HG03060 (cell line): Measurements from ENCODE around the gene DAB2IP.

Experiments
- ATAC-seq: cut with Tn5 transposase; IDR thresholded peaks from one replicate; pipeline ENCODE4 v1.9.1; 2021; ENCODE audit warnings: low read depth, moderate number of reproducible peaks; ENCODE audit not compliant: unreplicated experiment

Gene DAB2IP

DNA sequence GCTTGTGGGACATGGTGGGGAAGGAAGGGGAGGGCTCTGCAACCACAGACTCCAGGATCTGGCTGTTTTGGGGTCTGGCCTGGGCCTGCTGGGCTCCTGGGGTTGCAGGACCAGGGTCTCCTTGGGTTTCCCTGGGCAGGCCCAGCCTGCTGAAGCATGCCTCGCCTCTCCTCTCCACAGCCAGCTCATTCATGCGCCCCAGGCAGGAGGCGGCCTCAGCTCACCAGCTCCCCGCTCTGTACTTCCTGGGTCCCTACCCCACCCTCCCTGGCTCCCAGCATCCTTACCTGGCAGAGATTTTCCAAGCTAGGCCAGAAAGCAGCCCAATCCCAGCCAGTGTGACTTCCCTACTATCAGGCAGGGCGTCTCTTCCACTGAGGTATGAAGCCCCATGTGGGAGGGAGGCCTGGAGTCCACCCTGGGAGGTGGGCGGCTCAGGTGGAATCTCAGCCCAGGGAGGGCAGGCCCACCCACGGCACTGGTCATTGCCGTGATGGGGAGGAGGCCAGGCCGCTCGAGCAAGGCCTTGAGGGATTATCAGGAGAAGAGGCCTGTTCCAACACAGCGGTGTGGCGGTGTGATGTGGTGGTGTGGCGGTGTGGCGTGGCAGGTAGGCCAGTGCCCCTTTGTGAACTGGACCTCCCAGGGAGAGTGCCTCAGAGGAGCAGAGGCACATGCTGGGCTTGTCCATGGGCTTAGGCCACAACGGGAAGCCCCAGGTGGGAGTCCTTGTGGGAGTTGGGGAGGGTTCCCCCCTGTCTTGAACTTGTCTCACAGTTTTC lies 103.4 kb downstream of the DAB2IP start:
- ATAC-seq: no peak

DNA sequence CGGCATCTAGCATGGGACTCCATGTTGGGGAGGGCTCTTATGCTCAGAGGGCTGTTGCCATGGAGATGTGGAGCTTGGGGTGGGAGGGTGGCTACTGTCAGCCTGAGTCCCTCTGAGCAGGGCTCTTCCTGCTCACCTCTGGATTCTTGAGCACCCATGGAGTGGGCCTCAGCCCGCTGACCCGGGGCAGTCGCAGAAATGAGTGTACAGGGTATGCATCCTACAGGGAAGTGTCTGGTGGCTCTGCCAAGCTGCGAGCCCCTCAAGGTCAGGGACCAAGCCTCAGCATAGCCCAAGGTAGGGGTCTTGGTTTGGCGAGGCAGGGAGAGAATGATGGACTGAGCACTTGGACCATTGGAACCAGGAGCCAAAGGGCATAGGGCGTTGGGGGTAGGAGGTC lies 104.1 kb downstream of the DAB2IP start:
- ATAC-seq: no peak

DNA sequence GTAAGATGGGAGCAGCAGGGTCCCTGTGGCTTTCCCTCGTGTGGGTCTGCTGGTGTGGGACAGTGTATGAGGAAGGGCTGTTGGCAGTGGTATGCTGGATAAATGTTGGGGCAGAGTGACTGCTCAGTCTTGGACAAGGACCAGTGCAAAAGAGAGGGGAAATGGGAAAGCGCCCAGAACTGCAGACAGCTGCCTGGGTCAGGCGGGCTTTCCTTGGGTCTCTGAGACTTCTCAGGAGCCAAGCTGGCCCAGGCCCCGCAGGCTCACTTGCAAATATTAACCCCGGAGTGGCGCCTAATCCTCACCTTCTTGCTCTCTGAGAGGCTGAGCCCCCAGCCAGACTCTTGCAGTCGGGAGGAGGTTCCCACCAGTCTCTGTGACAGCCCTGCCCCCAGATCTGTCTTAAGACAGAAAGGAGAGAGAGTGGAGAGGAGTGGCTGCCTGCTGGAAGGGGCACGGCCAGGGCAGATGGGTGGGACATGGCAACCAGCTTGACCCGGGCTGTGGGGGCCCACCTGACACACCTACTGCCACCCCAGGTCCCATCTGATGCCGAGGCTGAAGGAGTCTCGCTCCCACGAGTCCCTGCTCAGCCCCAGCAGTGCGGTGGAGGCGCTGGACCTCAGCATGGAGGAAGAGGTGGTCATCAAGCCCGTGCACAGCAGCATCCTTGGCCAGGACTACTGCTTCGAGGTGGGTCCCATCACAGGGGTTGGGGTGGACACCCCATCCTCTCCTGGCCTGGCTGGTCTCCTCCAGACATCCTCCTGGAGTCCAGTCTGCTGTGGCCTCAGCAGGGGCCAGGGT lies 105.2 kb downstream of the DAB2IP start:
- no peak for ATAC-seq

DNA sequence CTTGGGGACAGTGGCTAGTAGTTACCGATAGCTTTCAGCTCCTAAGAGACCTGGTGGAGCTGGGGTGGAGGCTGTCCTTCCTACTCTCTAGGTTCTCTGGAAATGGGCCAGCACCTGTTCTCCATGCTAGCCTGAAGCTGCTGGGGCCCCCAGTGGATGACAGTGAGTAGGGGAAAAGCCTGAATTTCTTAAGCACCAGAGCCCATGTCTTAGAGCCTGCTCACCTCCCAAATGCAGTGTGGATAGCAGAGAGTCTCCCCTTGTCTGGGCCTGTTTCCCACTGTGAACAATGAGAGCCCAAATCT lies 105.8 kb downstream of the DAB2IP start:
- no peak for ATAC-seq

DNA sequence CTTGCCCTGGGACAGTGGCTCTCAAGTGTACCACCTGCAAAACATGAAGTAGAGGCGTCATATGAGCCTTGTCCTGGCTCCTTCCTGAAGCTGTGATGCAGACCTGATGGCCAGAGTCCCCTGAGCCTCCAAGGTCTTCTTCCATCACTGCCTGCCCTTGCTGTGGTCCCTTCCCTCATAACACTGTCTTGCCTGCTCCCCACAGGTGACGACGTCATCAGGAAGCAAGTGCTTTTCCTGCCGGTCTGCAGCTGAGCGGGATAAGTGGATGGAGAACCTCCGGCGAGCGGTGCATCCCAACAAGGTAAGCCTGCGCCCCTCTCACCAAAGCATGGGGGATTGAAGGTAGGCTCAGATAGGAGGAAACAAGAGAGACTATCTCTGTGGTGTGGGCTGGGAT lies 107.3 kb downstream of the DAB2IP start:
- no peak for ATAC-seq

DNA sequence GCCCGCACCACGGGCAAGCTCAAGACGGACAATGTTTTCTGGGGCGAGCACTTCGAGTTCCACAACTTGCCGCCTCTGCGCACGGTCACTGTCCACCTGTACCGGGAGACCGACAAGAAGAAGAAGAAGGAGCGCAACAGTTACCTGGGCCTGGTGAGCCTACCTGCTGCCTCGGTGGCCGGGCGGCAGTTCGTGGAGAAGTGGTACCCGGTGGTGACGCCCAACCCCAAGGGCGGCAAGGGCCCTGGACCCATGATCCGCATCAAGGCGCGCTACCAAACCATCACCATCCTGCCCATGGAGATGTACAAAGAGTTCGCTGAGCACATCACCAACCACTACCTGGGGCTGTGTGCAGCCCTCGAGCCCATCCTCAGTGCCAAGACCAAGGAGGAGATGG lies 108.6 kb downstream of the DAB2IP start:
- no peak for ATAC-seq

DNA sequence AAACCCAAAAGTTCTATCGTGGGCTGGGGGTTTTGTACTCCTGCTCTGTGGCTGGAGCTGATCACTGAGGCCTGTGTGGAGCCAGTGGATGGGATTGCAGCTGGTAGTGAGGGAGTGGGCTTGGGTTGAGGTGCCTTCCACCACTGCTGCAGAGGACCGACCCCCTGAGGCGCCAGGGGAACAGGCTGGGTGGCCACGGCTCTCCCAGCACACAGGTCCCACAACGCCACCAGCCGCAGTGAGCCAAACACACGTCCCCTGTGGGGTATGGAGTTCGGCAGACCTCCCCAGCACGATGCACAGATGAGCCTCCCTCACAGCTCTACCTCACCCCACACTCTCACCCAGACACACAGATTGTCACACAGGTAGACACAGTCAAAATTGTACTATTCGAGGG lies 109.1 kb downstream of the DAB2IP start:
- no peak for ATAC-seq

DNA sequence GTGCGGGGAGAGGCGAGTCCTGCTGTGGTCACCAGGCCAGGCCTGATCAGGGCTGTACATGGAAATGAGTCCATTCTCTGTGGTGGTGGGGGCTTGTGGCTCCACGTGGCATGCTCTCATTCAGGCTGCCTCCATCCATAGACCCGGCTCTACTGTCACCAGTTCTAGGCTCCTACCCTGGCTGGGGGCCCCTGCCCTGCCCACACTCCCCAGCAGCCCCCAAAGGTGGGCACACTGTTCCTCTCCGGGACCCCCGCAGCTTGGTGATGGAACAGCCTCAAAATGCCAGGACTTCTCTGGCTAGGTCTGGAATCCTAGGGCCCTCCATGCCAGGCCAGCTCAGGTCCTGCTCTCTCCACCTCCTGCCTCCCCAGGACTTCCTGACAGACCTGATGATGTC lies 111.7 kb downstream of the DAB2IP start:
- no peak for ATAC-seq

DNA sequence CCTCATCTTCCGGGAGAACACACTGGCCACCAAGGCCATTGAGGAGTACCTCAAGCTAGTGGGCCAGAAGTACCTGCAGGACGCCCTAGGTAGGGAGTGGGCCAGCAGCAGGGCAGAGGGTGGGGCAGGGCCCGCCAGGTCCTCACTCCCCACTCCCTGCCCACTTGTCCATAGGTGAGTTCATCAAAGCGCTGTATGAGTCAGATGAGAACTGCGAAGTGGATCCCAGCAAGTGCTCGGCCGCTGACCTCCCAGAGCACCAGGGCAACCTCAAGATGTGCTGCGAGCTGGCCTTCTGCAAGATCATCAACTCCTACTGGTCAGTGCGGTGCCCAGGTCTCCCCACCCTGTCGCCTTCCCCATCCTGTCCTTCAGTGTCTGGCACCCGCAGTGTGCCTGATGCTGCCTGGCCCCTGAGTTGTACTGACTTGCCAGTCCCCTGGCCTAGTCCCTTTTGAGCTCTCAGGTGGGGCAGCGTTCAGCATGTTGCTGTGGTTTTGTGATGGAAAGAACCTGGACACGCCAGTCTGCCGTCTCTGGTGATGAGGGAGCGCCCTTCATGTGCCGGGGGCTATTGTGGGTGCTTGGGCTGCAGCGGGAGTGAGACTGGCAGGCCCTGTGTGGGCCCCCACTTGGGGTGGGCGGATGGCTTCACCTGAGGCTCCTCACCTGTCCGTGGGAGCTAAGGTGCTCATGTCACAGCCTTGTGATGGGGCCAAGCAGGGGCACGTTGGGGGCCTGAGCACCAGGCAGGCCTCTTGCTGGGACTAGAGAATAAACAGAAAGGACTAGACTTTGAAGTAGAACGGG lies 112.3 kb downstream of the DAB2IP start:
- no peak for ATAC-seq

DNA sequence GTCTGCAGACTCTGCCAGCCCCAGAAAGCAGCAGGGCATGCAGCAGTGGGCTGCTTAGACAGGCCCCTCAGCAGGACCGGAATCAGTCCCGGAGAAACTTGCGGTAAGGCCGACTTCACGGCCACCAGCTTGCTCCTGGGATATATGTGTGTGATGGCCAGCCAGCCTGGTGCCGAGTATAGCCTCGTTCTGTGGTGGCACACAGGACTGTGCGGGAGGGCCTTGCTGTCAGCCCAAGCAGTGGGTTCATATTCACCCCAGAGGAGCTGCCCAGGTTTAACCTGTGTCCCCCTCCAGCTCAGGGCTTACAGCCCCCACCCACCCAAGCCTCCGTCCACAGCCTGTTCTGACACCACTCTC lies 112.9 kb downstream of the DAB2IP start:
- no peak for ATAC-seq

DNA sequence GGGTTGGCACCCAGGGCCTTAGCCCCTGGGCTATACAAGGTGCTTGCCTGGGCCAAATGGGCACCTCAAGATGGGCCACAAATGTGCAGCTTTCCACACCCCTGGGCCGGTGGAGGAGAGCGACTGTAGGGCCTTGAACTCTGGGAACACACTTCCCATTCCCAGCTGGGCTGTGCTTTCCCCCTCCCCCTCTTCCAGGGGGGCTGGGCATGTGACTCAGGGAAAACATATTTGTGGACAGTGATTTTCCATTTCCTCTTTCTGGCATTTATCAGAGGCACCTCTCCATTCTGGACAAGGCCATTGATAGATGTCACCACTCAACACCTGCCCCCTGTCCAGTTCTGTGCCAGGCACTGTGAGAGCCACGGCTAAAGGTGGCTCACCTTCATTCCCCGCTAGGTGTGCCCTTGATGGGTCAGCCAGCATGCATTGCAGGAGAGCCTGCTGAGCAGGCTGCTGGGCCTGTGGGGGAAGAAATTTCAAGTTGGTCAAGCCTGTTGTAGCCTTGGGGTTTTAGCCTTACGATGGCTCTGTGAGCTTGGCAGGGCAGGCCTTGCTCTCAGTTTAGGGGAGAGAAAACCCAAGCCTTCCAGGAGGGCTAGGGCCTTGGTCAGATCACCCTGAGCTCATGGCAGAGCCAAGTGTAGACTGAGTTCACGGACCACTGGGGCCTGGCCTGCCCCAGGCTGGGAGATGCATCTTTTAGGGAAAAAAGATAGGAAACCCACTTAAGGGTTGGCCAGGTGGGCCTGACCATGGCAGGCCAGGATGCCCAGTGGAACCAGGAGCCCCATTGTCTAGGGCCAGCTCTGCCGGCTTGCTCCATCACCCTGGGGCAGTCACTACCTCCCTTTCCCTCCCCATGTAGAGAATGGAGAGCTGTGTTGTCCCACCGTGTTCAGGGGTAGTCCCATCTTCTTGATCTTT lies 113.9 kb downstream of the DAB2IP start:
- no peak for ATAC-seq

DNA sequence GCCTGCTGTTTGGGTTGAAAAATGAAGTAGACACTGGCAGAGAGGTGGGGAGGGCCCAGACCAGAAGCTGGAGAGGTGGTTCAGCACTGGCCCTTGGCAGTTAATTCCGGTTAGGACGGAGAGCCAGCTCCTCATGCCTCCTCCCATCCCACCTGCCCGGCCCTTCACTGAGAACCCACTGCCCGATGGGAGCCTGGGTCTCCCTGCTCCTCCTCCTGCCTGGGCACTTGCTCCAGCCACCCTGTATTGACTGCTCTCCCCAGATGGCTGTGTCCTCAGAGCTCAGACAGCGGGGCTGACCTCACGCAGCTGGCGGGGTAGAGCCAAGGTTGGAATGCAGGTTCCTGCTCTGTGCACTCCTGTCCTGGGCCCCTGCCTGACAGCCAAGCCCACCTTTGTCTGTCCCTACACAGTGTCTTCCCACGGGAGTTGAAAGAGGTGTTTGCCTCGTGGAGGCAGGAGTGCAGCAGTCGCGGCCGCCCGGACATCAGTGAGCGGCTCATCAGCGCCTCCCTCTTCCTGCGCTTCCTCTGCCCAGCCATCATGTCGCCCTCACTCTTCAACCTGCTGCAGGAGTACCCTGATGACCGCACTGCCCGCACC lies 114.7 kb downstream of the DAB2IP start:
- no peak for ATAC-seq

DNA sequence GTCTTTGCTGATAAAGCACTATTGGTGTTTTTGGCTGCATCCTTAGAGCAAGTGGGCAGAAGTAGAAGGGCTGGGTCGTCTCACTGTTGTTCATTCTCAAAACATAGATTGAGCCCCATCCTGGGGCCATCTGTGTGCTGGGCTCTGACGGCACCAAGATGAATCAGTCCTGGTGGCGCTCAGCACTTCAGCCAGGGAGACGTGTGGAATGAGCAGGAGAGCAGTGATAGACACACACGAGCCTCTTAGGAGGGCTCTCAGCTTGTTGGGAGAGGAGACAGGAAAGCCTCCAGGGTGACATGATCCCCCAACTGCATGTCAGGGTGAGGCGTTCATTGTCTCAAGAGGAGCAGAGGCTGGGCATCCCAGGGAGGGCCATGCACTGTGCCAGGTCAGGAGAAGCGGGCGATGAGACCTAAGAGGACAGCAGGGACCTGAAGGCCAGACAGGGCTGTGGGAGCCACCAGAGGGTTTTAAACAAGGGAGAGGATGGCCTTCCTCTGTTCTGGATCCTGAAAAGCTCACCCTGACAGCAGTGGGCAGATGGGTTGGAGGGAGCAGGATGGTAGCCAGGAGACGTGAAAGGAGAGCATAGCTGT lies 115.8 kb downstream of the DAB2IP start:
- ATAC-seq: no peak

DNA sequence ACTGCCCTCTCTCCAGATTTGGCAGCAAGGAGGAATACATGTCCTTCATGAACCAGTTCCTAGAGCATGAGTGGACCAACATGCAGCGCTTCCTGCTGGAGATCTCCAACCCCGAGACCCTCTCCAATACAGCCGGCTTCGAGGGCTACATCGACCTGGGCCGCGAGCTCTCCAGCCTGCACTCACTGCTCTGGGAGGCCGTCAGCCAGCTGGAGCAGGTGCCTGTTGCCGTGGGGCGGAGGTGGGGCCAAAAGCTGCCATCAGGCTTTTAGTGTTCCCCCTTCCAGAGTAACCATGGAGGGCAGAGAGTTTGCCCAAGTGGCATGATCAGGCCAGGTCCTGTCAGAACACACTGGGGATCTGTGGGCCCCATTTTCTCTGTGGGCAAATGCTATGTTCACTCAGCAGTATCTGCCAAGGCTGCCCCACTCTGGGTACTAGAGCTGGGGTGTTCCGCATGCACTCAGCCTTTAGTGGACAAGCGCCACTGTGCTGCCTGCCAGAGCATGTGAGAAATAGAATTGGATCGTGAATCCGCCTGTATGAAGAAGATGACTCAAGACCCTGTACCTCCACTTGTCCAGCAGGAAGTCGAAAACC lies 117.1 kb downstream of the DAB2IP start:
- ATAC-seq: no peak

DNA sequence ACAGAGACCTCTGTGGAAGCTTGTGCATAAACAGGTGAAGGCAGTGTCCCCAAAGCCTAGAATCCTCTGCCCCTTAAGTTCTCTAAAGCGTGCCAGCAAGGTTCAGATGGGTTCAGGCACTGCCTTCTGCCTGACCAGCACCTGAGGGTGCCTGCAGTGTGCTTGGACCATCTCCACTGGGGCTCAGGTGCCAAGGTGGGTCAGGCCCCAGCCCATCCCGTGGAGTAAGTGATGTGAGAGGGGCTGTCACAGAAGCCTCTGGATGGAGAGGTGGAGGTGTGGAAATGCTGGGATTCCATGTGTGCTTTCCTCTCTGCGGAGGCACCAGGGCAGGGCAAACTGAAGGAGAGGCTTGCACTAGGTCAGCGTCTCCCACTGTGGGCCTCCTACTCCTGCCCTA lies 118.5 kb downstream of the DAB2IP start:
- no peak for ATAC-seq

DNA sequence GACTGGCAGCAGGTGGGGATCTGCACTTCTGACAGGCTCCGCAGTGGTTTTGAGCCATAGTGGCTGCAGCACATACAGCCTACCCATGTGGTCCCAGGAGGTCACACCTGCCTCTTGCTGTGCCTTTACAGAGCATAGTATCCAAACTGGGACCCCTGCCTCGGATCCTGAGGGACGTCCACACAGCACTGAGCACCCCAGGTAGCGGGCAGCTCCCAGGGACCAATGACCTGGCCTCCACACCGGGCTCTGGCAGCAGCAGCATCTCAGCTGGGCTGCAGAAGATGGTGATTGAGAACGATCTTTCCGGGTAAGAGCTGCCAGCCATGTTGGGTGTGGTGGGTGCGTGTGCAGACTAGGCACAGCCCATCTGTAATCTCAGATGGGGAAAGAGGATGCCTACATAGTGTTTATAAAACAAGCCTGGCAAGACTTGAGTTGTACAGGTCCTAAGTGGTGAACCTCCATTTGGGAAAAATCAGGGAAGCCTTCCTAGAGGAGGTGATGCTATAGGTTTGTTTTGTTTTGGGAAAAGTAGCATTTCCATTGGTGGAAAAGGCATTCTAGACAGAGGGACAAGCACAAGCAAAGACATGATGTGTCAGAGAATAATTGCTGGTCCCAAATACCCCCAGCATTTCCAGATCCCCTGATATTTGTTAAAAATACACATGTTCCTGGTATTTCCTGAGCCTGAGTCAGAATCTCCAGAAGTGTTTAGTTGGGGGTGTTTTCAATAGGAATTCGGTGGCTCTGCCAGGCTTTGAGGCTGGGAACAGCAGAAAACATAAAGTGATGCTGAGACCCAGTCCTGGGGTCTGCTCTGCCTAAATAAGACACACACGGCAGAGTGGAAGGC lies 119.2 kb downstream of the DAB2IP start:
- ATAC-seq: no peak

DNA sequence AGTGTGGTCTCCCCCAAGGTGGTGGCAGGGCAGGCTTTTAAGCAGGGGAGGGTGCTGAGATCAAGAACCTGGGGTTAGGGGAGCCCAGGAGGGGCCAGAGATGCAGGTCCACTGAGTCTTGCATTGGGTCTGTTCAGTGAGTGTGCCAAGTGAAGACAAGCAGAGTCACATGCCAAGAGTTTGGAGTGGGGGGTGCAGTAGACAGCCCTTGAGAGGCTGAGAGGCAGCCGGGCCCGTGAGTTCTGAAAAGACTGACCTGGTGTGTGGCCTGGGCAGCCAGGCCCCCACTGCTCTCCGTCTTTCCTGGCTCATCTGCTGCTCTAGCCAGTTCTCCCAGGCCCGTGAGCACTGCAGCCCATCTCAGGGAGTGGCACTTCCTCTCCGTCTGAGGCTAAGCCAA lies 120.0 kb downstream of the DAB2IP start:
- ATAC-seq: no peak

DNA sequence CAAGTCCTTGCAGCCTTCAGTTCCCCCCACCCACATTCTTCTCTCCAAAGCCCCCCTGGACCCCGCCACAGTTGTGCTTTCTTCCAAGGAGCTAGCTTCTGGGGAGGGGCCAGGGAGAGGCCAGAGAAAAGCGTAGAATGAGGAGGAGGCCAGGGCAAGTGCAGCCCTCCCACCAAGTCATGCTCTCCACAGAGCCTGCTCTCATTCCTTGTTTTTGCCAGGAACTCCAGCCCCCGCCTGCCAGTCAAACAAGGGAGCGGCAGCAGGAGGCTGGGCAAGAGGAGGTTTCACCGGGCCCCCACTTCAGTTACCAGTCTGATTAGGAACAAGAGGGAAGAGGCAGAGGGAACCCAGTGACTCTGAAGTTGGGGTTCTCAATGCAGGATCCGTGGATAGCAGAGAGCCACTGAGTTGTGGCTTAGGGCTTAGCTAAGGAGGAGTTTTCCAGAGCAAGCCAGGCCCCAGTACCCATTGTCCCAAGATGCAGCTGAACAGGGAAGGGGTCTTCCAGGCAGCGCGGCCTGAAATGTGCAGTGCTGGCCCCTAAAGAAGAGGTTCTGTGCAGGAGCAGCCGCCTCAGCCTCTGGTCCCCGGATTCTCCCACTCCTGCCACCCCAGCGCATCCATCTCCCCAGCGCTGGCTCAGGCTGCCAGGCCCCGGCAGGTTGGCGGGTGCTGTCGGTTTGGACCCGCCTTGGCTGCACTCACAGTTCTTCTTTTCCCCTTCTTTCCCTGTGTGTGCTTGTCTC lies 120.6 kb downstream of the DAB2IP start:
- no peak for ATAC-seq
